Ammon's horn (tissue), 1 donor: ENCODE data around the gene SRGAP3.
"Not testable (repeated sequence)": the region's sequence is repeated elsewhere in the genome, so short reads cannot be mapped to it uniquely, and the experiment has no call there.

Experiments
- DNase-seq: peaks from one replicate; pipeline ENCODE4 v3.0.0-alpha.2; 2016; ENCODE audit warnings: low spot score

The SRGAP3 gene

DNA sequence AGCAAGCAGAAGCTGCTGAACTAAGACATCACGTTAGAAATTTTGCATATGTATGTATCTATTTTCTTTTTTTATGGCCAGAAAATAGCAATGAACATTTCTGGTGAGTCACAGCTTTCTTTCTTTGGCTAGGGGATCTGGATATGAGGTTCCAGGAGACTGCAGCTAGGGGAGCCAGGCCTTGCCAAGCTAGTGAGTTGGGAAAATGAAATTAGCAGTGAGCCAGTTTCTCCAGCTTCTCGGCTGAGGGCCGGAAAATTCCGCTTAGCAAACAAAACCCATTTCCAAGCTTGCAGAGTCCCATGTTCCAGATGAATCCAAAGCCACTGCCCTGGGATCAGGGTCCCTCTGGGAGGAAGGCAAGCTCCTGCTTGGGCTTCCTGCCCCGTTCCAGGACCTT is 137.6 kb downstream of the SRGAP3 start:
- peak; percentile 84 for DNase-seq

DNA sequence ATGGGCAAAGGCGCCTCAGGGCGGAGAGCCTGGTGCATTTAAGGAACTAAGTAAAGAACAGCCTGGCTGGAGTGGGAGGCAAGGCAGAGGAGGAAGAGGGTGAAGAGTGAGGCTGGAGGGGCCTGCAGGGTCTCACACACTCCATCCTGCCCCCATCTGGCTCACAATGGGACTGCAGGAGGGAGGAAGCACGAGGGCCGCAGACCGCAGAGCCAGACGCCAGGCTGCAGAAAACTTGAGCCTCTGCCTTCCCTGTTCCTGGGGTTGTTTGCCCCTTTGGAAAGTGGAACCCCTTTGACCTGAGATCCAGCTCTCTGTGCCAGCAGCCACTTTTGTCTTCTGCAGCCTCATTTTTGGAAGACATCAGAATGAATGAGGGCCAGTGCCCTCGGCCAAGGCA is 138.0 kb downstream of the SRGAP3 start:
- DNase-seq: peak; percentile 44

DNA sequence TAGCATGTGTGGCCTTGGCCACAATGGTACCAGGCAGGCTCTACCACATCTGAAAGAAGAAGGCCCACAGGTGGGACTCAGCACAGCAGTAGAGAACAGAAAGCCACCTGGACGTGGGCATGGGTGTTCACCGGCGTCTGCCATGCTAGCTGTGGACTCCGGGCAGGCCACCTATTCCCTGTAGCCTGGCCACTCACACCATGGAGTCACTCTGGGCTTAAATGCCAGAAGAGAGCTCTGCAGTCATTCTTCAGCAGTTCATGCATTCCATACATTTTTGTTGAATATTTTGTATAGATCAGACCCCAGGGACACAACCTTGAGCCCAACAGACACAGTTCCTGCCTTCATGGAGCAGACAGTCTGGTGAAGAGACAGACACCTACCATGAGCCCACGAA is 138.6 kb downstream of the SRGAP3 start:
- DNase-seq: no peak

DNA sequence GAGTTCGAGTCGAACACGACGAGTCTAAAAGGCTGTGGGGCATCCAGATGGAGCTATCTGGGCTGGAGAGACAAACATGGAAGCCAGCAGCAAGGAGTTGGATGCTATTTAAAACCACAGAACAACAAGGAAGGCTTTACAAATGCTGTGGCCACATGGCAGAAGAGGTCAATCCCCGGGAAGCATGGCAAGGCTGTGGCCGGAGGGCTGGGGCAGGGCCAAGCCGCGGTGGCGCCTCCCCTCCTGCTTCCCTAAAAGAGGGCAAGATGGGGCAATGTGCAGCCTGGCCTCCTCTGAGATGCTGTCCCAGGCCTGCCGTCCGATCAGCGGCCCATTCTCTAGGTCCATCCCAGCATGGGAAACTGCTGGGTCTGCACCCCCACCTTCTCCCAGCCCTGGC is 139.1 kb downstream of the SRGAP3 start:
- DNase-seq: no peak

DNA sequence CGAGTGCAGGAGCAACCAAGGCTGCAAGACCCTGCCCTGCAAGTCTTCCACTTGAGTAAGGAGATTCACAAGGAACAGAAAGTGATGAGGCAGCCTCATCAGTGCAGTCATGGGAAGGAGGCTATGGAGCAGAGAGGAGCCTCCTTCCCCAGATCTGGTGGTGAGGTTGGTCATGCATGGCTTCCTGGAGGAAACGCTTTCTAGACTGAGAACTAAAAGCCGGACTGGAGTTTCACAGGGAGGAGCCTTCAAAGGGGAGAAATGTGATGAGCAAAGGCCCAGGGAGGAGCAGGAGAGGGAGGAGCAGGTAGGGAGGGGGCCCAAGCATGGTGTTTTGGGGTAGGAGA is 139.9 kb downstream of the SRGAP3 start:
- no peak for DNase-seq

DNA sequence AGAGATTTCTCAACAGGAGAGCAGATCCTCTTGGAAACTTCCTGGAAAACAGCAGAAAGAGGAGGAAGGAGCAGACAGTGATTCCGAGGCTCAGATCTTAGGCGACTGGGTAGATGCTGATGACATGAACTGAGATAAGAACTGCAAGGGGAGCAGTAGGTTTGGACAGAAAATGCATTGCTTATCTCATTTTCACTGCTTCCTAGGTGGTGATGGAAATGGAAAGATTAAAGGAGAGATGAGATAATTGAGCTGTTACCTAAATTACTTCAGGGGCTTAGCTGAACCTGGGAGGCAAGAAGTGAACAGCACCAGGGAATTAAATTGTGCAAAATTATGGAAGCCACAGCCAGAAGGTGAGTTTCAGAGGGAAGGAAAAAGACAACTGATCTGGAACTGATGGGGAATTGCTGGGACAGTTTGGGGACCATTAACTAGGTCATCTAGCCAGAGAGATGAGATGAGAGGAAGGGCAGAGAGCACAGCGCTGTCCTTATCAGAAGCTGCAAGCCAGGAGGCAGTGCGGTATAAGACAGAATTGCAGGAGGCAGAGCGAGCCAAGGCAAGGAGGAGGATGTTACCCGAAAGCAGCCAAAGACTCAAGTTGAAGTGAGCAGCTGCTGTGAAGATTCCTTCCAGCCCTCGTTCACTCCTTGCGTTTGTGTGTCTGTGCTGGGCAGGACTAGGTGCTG is 140.4 kb downstream of the SRGAP3 start:
- no peak for DNase-seq

DNA sequence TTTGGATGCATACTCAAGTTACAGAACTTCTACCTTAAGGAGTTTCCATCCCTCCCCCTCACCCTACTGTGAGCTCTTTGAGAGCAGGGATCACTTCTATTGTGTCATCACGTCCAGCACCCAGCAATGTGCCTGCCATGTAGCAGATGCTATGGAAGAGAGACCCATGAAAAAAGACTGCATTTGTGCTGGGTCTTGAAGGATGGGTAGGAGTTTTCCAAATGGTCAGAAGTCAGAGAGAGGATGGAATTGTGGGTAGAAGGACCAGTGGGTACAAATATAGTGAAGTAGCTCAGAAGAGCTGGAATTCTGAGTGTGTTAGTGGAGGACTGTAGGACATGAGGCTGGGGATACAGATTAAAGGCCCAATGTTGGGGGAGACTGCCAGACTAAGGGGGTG is 141.7 kb downstream of the SRGAP3 start:
- DNase-seq: no peak

DNA sequence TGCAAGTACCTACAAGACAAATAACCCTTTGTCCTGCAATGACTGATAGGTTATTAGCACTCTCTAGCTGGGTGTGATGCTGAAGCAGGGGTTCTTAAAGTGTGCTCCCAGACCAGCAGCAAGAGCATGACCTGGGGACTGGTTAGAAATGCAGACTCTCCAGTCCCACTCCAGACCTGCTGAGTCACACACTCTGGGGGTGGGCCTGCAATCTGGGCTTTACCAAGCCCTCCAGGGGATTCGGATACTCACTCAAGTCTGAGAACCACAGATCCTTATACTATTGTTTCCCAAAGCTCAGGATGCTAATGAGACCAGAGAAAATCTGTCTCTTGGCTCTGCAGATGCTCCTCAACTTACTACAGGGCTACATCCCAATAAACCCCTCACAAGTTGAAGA is 144.0 kb downstream of the SRGAP3 start:
- DNase-seq: no peak

DNA sequence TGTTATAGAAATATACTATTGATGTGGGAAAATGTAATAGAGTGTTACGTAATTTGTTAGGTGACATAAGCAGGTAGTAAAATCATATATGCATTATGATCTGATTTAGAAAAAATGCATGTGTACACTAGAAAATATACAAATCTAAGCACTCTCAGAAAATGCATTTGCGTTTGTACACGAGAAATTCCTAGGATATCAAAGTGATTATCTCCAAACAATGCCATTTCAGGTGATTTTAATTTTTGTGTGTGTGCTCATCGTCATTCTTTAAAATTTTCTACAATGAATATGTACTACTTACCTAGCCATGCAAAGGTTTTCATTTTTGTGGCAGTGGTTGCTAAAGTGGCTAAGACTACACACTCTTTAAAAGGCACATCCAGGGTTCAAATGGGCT is 145.3 kb downstream of the SRGAP3 start:
- DNase-seq: no peak

DNA sequence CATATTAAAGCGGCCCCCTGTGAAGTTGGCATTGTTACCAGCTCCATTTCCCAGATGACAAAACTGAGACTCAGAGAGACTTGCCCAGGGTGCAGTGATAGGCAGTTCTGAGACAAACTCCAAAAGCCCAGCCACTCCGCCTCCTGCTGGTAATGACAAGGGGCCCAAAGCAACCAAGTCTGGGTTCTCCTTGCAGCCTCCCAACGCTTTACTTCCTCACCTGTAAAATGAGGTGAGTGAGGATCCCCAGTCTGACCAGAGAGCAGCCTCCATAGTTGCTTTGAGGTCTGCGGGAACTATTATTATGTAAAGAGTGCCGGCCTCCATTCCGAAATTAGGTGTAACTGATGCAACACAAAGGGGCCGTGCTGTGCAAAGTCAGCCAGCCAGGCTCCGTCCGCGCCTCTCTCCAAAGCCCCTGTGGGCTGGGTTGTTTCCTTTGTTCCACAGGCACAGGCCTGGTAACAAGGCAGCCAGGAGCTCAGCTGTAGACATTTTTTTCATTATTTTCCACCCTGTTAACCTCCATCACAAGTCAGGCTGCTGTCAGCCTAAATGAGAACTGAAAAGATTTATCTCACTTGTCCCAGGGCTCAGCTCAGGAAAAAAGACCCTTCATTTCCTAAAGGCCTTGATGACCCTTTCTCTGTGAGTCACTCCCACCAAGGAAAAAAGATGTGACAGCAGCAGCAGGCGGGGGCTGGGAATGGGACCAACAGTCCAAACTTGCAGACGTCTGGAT is 147.0 kb downstream of the SRGAP3 start:
- no peak for DNase-seq

DNA sequence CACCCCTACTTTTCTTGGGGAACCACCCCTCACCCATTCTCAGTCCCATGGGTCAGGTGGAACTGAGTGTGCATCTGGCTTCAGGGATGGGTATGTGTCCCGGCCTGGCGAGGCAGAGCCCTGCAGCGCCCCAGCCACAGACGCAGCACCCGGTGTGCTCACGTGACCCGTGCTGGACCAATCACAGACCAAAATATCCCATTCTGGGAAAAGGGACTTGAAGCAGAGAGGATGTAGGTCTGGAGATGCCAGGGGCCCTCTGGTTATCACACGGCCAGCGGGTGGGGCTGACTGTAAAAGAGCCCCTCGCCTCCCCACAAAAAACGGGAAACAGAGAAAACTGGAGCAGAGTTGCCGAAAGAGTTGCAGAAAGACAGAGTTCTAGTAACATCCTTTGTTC is 148.2 kb downstream of the SRGAP3 start:
- peak; percentile 74 for DNase-seq

DNA sequence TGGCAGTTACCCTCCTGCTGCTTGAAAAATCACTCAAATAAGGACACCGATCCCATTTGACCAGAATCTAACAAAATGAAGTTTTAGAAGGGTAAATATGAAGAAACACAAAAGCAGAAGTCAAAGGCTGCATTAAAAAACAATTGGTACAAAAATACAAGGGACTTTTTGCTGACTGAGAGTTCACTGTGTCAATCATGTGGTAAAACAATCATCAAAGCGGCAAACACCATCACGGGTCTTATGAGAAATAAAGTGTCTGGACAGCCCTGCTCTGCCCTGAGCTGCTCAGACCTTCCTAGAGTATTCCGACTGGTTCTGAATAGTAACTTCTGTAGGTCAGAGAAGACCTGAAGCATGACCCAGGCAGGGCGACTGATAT is 148.9 kb downstream of the SRGAP3 start:
- DNase-seq: no peak

DNA sequence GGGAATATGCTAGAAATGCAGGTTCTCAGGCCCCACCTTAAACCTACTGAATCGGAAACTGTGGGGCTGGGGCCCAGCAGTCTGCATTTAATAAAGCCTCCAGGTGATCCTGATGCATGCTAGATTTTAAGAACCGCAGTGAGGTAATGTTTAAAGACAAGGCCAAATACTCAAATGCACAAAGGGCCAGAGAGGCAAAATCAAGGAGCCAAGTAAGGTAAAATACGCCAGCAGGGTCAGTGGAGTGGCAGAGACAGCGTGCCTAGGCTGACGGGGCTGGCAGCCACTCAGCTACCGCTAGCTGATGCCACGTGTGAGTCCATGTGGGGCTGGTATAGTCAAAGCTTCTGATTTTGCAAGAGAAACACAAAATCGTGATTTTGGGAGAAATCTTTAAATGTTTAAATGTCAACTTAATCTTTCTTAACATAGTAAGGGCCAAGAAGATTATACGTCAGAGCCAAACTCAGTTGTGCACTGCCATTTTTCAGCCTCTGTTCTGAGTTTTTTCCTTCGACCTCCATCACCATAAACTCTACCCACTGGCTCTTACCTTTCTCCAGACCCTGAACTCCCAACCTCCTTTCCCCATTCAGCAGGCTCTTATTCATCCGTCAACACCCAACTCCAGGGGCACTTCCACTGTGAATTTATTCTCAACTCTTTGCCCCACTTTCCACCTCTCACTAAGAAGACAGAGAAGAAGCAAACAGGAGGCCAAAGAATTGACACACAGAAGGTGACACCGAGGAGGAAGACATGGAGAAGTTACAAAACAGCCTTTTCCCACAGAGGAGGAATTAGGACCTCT is 149.5 kb downstream of the SRGAP3 start:
- DNase-seq: no peak

DNA sequence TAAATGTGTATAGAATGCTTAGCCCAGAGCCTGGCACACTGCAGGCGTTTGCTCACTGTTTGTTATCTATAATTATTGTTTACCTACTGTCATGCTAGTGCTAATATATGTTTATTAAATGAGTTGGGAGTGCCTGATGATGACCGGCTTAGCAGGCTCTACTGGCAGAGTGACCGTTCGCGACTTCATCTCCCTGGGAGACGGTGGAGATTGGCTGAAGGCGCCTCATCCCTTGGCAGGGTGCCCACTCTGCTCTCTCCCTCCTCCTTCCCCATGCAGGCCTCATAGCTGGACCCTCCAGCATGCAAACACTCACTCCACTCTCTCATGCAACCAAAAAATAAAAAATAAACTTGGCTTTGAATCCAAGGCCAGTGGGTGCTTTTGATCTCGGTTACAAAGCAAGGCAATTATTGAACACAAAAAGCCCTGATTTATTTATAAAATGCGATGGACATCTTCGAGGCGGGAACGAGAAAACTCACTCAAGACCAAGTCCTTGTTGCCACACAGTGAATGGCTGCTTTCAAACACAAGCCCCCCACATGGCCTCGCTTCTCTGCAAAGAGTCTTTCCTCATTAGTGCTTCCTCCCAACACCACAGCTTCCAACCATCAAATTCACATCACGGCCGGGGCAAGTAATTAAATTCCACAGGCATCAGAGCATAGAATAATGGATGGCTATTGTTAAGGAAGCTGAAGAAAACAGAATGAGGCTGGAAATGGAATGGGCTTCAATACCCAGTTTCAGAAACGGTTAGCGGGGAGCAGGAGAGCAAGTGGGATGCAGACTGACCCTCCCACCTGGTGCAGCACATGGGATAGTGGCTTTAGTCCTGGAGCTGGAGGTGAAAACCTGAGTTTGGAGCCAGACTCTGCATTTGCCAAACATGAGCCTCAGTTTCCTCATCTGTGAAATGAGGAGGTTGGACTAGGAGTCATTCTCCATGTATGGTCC is 150.4 kb downstream of the SRGAP3 start:
- peak; percentile 89 for DNase-seq

DNA sequence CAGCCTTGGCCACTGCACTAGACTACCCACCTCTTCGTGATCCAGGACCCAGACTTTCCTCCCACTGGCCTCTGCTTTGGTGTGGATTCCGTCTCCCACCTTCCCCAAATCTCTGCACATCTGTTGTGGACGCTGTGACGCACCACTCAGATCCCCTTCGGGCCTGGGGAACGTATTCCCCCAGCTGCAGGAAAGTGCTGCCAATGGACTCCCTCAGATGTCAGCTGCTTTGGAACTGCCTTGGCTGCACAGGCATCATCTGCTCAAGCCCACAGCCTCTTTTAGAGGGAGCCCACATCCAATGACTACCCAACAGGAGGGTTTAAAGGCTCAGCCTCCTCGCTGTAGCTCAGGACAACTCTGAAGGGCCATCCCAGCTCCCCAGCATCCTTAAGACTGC is 152.0 kb downstream of the SRGAP3 start:
- DNase-seq: peak; percentile 34

DNA sequence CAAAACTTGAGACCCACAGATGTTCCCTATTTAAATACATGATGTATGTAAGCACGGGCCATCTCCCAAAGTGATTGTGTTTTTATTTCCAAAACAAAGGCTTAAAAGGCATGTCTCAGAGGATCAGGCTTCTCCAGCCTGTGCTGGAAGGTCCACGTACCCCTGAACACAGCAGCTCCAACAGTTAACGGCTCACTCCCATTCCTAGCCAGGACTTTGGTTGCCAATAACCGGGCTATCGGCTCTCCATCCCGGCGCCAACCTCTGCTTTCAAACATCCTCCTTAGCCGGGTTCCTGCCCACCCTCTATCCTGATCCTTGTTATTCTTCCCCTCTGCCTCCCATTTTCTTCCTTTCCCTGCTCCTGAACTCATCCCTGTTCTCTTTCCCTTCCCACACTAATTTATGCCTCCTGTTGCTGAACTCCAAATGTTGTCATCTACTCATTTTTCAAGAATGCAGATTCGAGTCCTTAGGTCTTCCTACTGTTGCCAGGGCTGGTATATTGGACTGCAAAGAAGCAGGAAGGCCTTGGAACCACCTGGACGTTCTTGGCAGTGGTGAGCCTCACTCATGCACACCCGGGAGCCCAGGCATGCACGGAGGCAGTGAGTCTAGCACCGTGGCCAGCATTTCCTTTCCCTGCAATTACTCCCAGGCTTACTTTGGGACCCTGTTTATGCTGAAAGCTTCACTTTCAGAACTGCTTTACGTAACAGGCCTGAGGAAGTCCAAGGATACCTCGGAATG is 157.8 kb downstream of the SRGAP3 start:
- DNase-seq: no peak

DNA sequence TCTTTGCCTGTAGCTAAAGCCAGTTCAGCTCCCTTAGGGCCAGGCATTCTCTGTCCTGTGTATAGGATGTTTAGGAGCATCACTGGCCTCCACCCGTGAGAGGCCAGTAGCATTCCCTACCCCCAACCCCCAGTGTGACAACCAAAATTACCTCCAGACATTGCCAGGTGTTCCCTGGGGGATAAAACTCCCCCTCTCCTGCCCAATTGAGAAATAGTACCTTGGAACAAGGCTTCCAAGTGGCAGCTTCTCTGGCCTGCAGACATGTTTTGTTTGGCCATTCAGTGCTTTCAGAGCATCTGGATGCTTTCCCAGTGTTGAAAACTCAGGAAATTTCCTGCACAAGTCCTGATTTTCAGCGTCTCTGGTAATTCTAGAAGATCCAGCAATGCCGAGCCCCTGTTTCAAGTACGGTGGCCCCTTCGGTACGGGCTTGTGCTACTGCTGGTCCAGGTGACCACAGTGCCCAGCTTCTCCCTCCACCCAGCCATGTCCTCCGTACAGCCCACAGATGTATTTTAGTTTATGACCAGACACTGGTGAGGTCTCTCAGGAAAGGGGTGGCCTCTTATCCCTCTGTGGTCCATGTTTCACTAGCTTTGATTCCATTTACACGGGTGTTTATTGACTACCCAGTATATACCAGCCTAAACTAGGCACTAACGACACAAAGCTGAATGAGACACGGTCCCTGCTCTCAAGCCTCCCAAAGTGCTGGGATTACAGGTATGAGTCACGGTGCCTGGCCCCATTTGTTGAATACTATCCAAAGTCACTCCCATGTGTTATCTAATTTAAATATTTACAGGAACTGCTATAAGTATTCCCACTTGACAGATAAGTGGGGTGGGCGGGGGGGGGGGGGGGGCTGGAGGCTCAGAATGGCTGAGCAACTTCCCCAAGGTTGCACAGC is 160.7 kb downstream of the SRGAP3 start:
- peak; percentile 43 for DNase-seq

DNA sequence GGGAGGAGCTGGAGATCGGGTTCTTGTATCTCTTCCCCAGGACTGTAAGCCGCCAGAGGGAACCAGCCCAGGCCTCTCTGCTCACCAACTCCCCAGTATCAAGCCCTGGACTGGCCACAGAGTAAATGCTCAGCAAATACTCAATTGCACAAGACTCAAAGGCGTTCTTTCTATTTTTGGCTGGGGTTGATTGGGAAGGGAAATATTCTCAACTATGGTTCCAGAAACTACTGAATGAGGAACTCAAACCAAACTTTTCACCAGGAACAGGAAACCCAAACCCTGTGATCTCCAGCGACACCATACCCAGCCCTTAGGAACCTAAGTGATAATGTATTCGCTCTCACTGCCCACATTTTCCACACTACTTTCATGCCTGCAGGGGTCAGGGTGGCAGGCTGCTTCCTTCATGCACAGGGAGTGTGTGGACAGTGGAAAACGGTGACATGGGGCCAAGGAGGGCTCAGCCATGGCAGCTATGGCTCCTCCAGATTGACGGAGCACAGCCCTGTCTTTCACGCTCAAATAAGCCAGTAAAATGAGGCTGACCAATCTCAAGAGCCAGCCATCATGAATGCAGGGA is 161.5 kb downstream of the SRGAP3 start:
- peak; percentile 76 for DNase-seq

DNA sequence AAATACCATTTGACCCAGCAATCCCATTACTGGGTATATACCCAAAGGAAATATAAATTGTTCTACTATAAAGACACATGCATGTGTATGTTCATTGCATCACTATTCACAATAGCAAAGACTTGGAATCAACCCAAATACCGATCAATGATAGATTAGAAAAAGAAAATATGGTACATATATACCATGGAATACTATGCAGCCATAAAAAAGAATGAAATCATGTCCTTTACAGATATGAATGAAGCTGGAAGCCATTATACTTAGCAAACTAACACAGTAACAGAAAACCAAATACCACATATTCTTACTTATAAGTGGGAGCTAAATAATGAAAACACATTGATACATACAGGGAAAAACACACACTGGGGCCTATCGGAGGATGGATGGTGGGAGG is 164.0 kb downstream of the SRGAP3 start:
- not testable (repeated sequence) for DNase-seq
